ENCODE results near the gene ADAM8. TPM values are rescaled to one million over a fixed set of nuclear protein-coding genes. Genes with fewer than 3 reads are reported as not detected.
A peak's percentile ranks its signal among the peaks of the same experiment; 100 is the strongest.

ADAM8 gene
- total and polyA plus RNA-seq, 2 of the 8 experiments (the other 6 are each of a cell fraction or from before 2014, with no cell fraction given), result 4.6 TPM

DNA sequence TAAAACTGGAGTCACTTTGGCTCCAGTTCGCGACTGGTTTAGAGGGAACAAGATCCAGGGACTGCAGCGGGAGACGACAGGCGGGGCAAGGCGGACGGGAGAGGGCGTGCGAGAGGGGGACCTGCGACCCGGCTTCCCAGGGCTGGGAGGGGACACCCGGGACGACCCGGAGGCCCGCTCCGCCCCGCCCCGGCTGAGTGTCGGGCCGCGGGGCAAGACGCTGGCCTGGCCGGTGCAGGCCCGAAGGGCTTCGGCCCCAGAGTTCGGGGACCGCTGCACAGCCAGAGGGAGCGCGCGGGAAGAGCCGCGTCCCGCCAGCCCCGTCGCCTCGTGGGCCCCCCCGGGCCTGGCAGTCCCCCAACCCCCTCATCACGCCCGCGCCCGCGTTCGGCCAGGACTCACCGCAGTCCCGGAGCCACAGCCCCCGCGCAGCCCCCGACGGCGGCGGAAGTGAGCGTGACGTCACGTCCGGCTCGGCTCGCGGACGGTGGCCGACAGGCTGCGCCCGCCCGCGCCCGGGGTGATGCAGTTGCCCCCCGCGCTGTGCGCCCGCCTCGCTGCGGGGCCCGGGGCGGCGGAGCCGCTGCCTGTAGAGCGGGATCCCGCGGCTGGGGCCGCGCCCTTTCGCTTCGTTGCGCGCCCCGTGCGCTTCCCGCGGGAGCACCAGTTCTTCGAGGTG, 31.9 kb upstream of the ADAM8 start, which contains the start of the genes TUBGCP2 and ZNF511 (continued):
- TF ChIP-seq POLR2AphosphoS5 (IDR thresholded peaks at IDR 0.05; ENCODE audit: low read depth, low read length), result peak; percentile 66; the same call in 1 of the 2 replicates
- TF ChIP-seq SIRT6 (IDR thresholded peaks at IDR 0.05; ENCODE audit: low read length), result no peak
- 0 out of 4 replicates have a peak, but pooled peaks of 1 of the 2 experiments have one; percentile 38 for TF ChIP-seq SIN3A (conservative IDR thresholded peaks at IDR 0.05 in 1 of 2, IDR thresholded peaks at IDR 0.05 in 1 of 2; ENCODE audit: low read depth in 1 of 2, low read length in 2 of 2)
- TF ChIP-seq, protein P1, sequence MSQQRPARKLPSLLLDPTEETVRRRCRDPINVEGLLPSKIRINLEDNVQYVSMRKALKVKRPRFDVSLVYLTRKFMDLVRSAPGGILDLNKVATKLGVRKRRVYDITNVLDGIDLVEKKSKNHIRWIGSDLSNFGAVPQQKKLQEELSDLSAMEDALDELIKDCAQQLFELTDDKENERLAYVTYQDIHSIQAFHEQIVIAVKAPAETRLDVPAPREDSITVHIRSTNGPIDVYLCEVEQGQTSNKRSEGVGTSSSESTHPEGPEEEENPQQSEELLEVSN (IDR thresholded peaks at IDR 0.05), result no peak; the same call in 1 of the 2 replicates
- TF ChIP-seq KDM1A (IDR thresholded peaks at IDR 0.05; ENCODE audit: borderline replicate concordance, low read length), result no peak
- no peak for TF ChIP-seq TCF12 (IDR thresholded peaks at IDR 0.05; ENCODE audit: low read depth, low read length)
- TF ChIP-seq BACH1 (IDR thresholded peaks at IDR 0.05; ENCODE audit: low read length), result no peak
- no peak for TF ChIP-seq CHD1 (IDR thresholded peaks at IDR 0.05; ENCODE audit: low read depth, low read length)
- no peak for TF ChIP-seq CEBPB (IDR thresholded peaks at IDR 0.05; ENCODE audit: low read depth, low read length)
- peak; percentile 75; the same call in 1 of the 2 replicates for TF ChIP-seq JUND (IDR thresholded peaks at IDR 0.05; ENCODE audit: low read length)
- TF ChIP-seq, protein P2, sequence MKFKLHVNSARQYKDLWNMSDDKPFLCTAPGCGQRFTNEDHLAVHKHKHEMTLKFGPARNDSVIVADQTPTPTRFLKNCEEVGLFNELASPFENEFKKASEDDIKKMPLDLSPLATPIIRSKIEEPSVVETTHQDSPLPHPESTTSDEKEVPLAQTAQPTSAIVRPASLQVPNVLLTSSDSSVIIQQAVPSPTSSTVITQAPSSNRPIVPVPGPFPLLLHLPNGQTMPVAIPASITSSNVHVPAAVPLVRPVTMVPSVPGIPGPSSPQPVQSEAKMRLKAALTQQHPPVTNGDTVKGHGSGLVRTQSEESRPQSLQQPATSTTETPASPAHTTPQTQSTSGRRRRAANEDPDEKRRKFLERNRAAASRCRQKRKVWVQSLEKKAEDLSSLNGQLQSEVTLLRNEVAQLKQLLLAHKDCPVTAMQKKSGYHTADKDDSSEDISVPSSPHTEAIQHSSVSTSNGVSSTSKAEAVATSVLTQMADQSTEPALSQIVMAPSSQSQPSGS (IDR thresholded peaks at IDR 0.05; ENCODE audit: low read length), result no peak
- no peak for TF ChIP-seq KDM5A (IDR thresholded peaks at IDR 0.05; ENCODE audit: low read length)
- no peak for TF ChIP-seq YY1 (IDR thresholded peaks at IDR 0.05; ENCODE audit: low read depth, low read length)
- no peak for TF ChIP-seq BRCA1 (IDR thresholded peaks at IDR 0.05; ENCODE audit: low read depth, low read length)
- no peak for TF ChIP-seq RFX5 (IDR thresholded peaks at IDR 0.05; ENCODE audit: borderline replicate concordance, low read depth, low read length)
- peak; percentile 70 for TF ChIP-seq TAF1 (IDR thresholded peaks at IDR 0.05; ENCODE audit: low read depth, low read length)
- TF ChIP-seq SP4 (IDR thresholded peaks at IDR 0.05; ENCODE audit: low read length), result no peak
- peak; percentile 85 for TF ChIP-seq KDM4A (IDR thresholded peaks at IDR 0.05; ENCODE audit: low read depth, low read length, severe bottlenecking)
- TF ChIP-seq, protein P3, sequence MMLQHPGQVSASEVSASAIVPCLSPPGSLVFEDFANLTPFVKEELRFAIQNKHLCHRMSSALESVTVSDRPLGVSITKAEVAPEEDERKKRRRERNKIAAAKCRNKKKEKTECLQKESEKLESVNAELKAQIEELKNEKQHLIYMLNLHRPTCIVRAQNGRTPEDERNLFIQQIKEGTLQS (IDR thresholded peaks at IDR 0.05; ENCODE audit: insufficient read depth, low read depth, low read length), result no peak
- TF ChIP-seq RXRA (IDR thresholded peaks at IDR 0.05; ENCODE audit: insufficient read depth, low read depth, low read length), result no peak
- TF ChIP-seq, protein P4, sequence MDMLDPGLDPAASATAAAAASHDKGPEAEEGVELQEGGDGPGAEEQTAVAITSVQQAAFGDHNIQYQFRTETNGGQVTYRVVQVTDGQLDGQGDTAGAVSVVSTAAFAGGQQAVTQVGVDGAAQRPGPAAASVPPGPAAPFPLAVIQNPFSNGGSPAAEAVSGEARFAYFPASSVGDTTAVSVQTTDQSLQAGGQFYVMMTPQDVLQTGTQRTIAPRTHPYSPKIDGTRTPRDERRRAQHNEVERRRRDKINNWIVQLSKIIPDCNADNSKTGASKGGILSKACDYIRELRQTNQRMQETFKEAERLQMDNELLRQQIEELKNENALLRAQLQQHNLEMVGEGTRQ (IDR thresholded peaks at IDR 0.05; ENCODE audit: low read length), result no peak
- TF ChIP-seq TBP (IDR thresholded peaks at IDR 0.05; ENCODE audit: low read depth, low read length), result no peak; the same call in 1 of the 2 replicates
